K562 (cell line): ENCODE measurements around the gene WWP2. TPM values are rescaled to one million over a fixed set of nuclear protein-coding genes. Genes with fewer than 3 reads are reported as not detected.
"Not testable (repeated sequence)": the region's sequence is repeated elsewhere in the genome, so short reads cannot be mapped to it uniquely, and the experiment has no call there.

ENCODE experiments used
- ATAC-seq: fragments of 200-7000 bp; cut with Tn5 transposase; 3 replicates; pipeline ENCODE4 v1.9.1; 2020; ENCODE audit warnings: moderate library complexity
- BruUV-seq: library from RNA; stranded (reverse); fragments of 400-500 nt; replicated peaks from 2 replicates; lab custom pipeline; 2021; lab: Mats Ljungman, UMichigan
- CTCF ChIA-PET: fragments of 300-600 bp; formaldehyde crosslinking; extraction: SDS; loops from one replicate; lab custom pipeline; 2021; ENCODE audit warnings: low intra/inter-chr PET ratio; lab: Yijun Ruan, JAX
- POLR2A ChIA-PET: fragments of 300-600, 350-650 bp; sonication (Branson Sonifier 250); formaldehyde crosslinking; extraction: SDS; loops from one replicate; lab custom pipeline; 2021; ENCODE audit warnings: antibody characterized with exemption, inconsistent platforms; lab: Yijun Ruan, JAX
- DNase-seq, 4 experiments: peaks; one replicate each; pipeline versions ENCODE4 v3.0.0 to v3.0.0-alpha.2; 2011 to 2018; ENCODE audit warnings: low spot score in 3 of 4, mixed read lengths in 3 of 4; ENCODE audit errors: extremely low read depth in 1 of 4
- FAIRE-seq: peaks from 2 replicates; lab custom pipeline; 2011; peaks lifted over from hg19 to GRCh38; lab: Jason Lieb, UNC
- H2AFZ ChIP-seq: 2 replicates; pipeline ENCODE4 v1.6.0; 2011; ENCODE audit warnings: low read depth, low read length, control low read depth, inconsistent platforms
- H3K27ac ChIP-seq: fragments of 200-600 bp; 3 replicates; pipeline ENCODE4 v1.8.0; 2011; ENCODE audit warnings: low read depth, mild to moderate bottlenecking, control low read depth, inconsistent platforms, low read length, moderate library complexity, mixed read lengths; ENCODE audit errors: extremely low read depth
- H3K27me3 ChIP-seq, 2 experiments: fragments of 300-600 bp in 1 of 2; 2 replicates in 1 of 2; 3 replicates in 1 of 2; pipeline versions ENCODE4 v1.6.0 to v1.8.0; 2011; ENCODE audit warnings: inconsistent platforms in 2 of 2, low read length in 2 of 2, mild to moderate bottlenecking in 1 of 2, mixed read lengths in 1 of 2, moderate library complexity in 1 of 2; ENCODE audit not compliant: control insufficient read depth in 2 of 2, insufficient read depth in 2 of 2
- H3K36me3 ChIP-seq: fragments of 300-600 bp; 3 replicates; pipeline ENCODE4 v1.8.0; 2011; ENCODE audit warnings: mild to moderate bottlenecking, low read length, inconsistent platforms; ENCODE audit not compliant: control insufficient read depth, insufficient read depth
- H3K4me1 ChIP-seq, 2 experiments: fragments of 200-600 bp in 1 of 2; replicated peaks in 1 of 2; 2 replicates in 1 of 2; 3 replicates in 1 of 2; pipeline versions ENCODE4 v1.5.1 to v1.8.0; 2011; ENCODE audit warnings: inconsistent platforms in 2 of 2, low read length in 2 of 2, mild to moderate bottlenecking in 1 of 2, mixed read lengths in 1 of 2, moderate library complexity in 1 of 2; ENCODE audit not compliant: control insufficient read depth in 2 of 2, insufficient read depth in 2 of 2
- H3K4me2 ChIP-seq: 2 replicates; pipeline ENCODE4 v1.6.1; 2011; ENCODE audit warnings: low read length, control low read depth, inconsistent platforms, mixed read lengths; ENCODE audit not compliant: insufficient read depth
- H3K4me3 ChIP-seq: fragments of 200-600 bp; sonication (generic), shearing (Covaris generic); 2 replicates; pipeline ENCODE4 v1.5.1; 2016; ENCODE audit warnings: control low read depth, inconsistent platforms
- H3K79me2 ChIP-seq: fragments of 200-600 bp; 3 replicates; pipeline ENCODE4 v1.8.0; 2011; ENCODE audit warnings: low read length, inconsistent platforms; ENCODE audit not compliant: control insufficient read depth, insufficient read depth
- H3K9ac ChIP-seq, 2 experiments: 2 replicates each; pipeline versions ENCODE4 v1.6.0 to v1.6.1; 2011; ENCODE audit warnings: low read depth in 2 of 2, low read length in 2 of 2, control low read depth in 1 of 2, inconsistent platforms in 1 of 2, mild to moderate bottlenecking in 1 of 2, mixed read lengths in 1 of 2; ENCODE audit not compliant: insufficient read depth in 1 of 2
- H3K9me1 ChIP-seq: one replicate; pipeline ENCODE4 v1.6.0; 2011; ENCODE audit warnings: inconsistent platforms, mild to moderate bottlenecking, low read length, moderate library complexity; ENCODE audit not compliant: control insufficient read depth, insufficient read depth
- H3K9me3 ChIP-seq: replicated peaks from 2 replicates; pipeline ENCODE4 v1.5.1; 2011; ENCODE audit warnings: low read depth, low read length, inconsistent platforms; ENCODE audit not compliant: control insufficient read depth, insufficient read depth
- H4K20me1 ChIP-seq: replicated peaks from 2 replicates; pipeline ENCODE4 v1.6.1; 2011; ENCODE audit warnings: low read length, inconsistent platforms, mixed read lengths; ENCODE audit not compliant: control insufficient read depth, insufficient read depth
- WGBS: fragments of 100-300 bp; shearing (Covaris generic); methylation state at CpG from one replicate; pipeline ENCODE4 v1.1.6; 2016; ENCODE audit warnings: low coverage, mixed read lengths; ENCODE audit not compliant: insufficient coverage; ENCODE audit errors: missing lambda C conversion rate; 5-methylcytosine and 5-hydroxymethylcytosine counted together
- in situ Hi-C: fragments of 300-500 bp; cut with MboI; formaldehyde crosslinking; loops from 4 replicates; pipeline ENCODE4 v1.15.0; 2018; ENCODE audit warnings: inconsistent platforms, mixed read lengths
- intact Hi-C: fragments of 100-400 bp; cut with micrococcal nuclease; formaldehyde crosslinking; loops from 2 replicates; pipeline ENCODE4 v1.14.2; 2022
- polyA plus RNA-seq, 8 experiments: library from polyadenylated mRNA; depleted of rRNA in 4 of 8; stranded (reverse) in 5 of 8; unstranded in 3 of 8; fragments of >200 nt; fragmentation: Nextera tagmentation in 2 of 8; fragmentation: Illumina TruSeq in 1 of 8; extraction: Ambion mirVana in 2 of 8; extraction: Trizol in 1 of 8; gene quantifications; 2 replicates each; pipeline versions ENCODE4 v1.2.1 to v1.2.3, GENCODE V29; 2011 to 2014; ENCODE audit warnings: inconsistent platforms in 1 of 8, missing spikeins in 1 of 8
- total RNA-seq, 7 experiments: library from RNA; depleted of rRNA in 6 of 7; stranded (reverse); fragments of >200 nt in 6 of 7; fragmentation: Illumina TruSeq in 2 of 7; extraction: Trizol in 2 of 7; gene quantifications; 2 replicates each; pipeline versions ENCODE4 v1.2.1 to v1.2.3, GENCODE V29; 2011 to 2021; ENCODE audit warnings: low replicate concordance in 1 of 7

The WWP2 gene
- total and polyA plus RNA-seq, 9 of the 15 experiments (the other 6 are each of a cell fraction or from before 2014, with no cell fraction given): 1.9 to 34.4 (median 14.6) TPM

DNA sequence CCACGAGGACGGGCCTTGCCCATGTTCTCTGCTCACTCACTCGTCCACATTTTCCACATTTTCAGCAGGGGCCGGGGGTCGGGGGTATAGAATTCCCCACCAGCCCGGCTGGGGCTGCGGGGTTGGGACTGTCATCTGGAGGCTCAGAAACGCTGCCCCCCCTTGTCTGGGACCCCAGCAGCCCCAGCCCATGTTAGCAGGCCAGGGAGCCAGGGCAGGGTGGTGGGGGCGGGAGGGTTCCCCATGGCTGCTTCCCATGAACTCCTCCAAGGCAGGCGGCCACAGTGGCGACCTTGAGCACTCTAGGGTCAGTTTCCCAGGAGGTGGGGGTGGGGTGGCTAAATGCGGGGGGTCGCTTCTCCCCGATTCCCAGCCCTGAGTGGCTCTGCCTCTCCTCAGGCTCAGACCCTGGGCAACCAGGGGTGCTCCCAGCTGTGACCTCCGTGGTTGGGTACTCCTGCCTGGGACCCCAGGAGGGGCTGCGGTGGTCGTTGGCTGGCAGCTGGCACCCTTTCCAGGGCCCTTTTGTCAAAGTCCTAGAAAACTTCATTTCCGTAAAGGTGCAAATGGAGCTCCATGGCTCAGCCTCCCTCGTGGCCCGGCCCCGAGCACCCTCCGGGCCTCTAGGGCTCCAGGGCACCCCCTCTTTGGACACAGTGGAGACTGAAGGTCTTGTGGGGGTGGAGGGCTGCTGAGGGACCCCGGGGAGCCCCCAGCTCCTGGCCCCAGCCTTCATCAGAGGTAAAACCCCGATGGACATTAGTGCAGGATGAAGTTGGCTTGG, 190.6 kb downstream of the WWP2 start:
- 37% methylated on average over 7 of the region's 24 CpGs for WGBS
- not testable (repeated sequence) for FAIRE-seq

DNA sequence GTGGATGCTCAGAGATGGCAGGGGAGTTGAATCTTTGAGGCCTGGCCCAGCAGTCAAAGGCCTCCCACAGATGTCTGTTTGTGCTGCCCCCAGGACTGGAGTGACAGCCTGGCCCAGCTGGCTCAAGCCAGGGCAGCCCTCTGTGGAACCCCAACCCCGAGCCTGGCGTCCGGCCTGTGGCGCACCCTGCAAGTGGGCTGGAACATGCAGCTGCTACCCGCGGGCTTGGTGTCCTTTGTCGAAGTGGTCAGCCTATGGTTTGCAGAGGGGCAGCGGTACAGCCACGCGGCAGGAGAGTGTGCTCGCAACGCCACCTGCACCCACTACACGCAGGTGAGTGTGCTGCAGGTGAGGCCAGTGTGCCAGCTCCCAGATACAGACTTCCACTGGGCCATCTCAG, 192.1 kb downstream of the WWP2 start:
- H3K27ac ChIP-seq, in situ Hi-C loops, H3K4me1 ChIP-seq, H4K20me1 ChIP-seq, H3K4me3 ChIP-seq, POLR2A ChIA-PET, H3K79me2 ChIP-seq, H3K36me3 ChIP-seq, H2AFZ ChIP-seq, H3K9ac ChIP-seq, DNase-seq, FAIRE-seq, H3K9me1 ChIP-seq, intact Hi-C loops, H3K27me3 ChIP-seq, H3K4me2 ChIP-seq, ATAC-seq, BruUV-seq, H3K9me3 ChIP-seq: not testable (repeated sequence)
- CTCF ChIA-PET: interaction anchor here (0.6 kb wide), 1 partner anchor 945 kb away, joined by 4 read pairs; no protein-coding TSS in a partner anchor
- WGBS: 42% methylated on average over 7 of the region's 13 CpGs

More for the DNA sequence above, 190.6 kb downstream of the WWP2 start:
- H3K4me1 ChIP-seq, intact Hi-C loops, ATAC-seq, CTCF ChIA-PET, H3K4me3 ChIP-seq, H3K36me3 ChIP-seq, H3K9me1 ChIP-seq, H3K9me3 ChIP-seq, H3K27me3 ChIP-seq, H3K4me2 ChIP-seq, H3K79me2 ChIP-seq, H3K27ac ChIP-seq, H4K20me1 ChIP-seq, BruUV-seq, H2AFZ ChIP-seq, in situ Hi-C loops, DNase-seq, H3K9ac ChIP-seq, POLR2A ChIA-PET: not testable (repeated sequence)

DNA sequence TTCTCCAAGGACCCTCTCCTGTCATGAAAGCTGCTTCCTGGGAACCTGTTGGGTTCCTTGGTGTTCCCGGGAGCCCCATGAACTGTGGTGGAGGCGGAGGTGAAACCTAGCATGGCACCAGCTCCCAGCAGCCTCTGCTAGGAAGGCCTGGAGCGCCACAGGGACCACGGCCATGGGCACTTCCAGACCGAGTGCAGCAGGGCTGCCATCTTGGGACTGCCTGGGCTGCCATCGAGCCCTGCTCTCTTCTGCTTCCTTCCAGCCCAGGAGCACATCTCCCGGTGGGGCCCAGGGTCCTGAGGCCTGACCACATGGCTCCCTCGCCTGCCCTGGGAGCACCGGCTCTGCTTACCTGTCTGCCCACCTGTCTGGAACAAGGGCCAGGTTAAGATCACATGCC, 201.2 kb downstream of the WWP2 start:
- H3K27me3 ChIP-seq, H3K4me1 ChIP-seq, BruUV-seq, DNase-seq, H3K4me2 ChIP-seq, FAIRE-seq, H3K9ac ChIP-seq, H3K27ac ChIP-seq, H3K9me3 ChIP-seq, H2AFZ ChIP-seq, H3K36me3 ChIP-seq, CTCF ChIA-PET, in situ Hi-C loops, ATAC-seq, intact Hi-C loops, H4K20me1 ChIP-seq, POLR2A ChIA-PET, H3K9me1 ChIP-seq, H3K4me3 ChIP-seq, H3K79me2 ChIP-seq: not testable (repeated sequence)
- WGBS: no CpG with 5 or more reads among the region's 9 CpGs
